Prostate gland (tissue), 2 donors: ENCODE results near the gene CIT.

Source experiments
- POLR2A ChIP-seq: fragments of 450-650 bp; IDR thresholded peaks from one replicate; pipeline ENCODE4 v1.6.1; 2016; ENCODE audit warnings: antibody characterized with exemption, mild to moderate bottlenecking
- TF ChIP-seq, protein P1 (sequence below), 4 experiments: fragments of 200-600 bp in 2 of 4; fragments of 450-650 bp in 2 of 4; sonication (generic) in 2 of 4; IDR thresholded peaks; 1 replicate in 3 of 4; 2 replicates in 1 of 4; pipeline ENCODE4 v1.5.1; 2016 to 2019; ENCODE audit warnings: antibody characterized with exemption in 4 of 4, mild to moderate bottlenecking in 2 of 4, moderate library complexity in 2 of 4

- TF ChIP-seq, protein P1, sequence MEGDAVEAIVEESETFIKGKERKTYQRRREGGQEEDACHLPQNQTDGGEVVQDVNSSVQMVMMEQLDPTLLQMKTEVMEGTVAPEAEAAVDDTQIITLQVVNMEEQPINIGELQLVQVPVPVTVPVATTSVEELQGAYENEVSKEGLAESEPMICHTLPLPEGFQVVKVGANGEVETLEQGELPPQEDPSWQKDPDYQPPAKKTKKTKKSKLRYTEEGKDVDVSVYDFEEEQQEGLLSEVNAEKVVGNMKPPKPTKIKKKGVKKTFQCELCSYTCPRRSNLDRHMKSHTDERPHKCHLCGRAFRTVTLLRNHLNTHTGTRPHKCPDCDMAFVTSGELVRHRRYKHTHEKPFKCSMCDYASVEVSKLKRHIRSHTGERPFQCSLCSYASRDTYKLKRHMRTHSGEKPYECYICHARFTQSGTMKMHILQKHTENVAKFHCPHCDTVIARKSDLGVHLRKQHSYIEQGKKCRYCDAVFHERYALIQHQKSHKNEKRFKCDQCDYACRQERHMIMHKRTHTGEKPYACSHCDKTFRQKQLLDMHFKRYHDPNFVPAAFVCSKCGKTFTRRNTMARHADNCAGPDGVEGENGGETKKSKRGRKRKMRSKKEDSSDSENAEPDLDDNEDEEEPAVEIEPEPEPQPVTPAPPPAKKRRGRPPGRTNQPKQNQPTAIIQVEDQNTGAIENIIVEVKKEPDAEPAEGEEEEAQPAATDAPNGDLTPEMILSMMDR (IDR thresholded peaks at IDR 0.05): no peak
- no peak for TF ChIP-seq POLR2A
Measured at GRCh38 chr12:119727600-119728443, 149.3 kb downstream of the CIT start.
